DND-41 (cell line): Measurements from ENCODE around the gene TPD52L2.

Experiments
- CTCF ChIP-seq: IDR thresholded peaks from 2 replicates; pipeline ENCODE4 v1.5.1; 2012; ENCODE audit warnings: borderline replicate concordance, low read length, moderate library complexity, mild to moderate bottlenecking; ENCODE audit not compliant: poor library complexity, severe bottlenecking; ENCODE audit errors: extremely low read depth
- EZH2 ChIP-seq: IDR thresholded peaks from 3 replicates; pipeline ENCODE4 v1.6.1; 2012; ENCODE audit warnings: borderline replicate concordance, low read depth, mild to moderate bottlenecking, moderate library complexity, low read length, inconsistent platforms; ENCODE audit not compliant: severe bottlenecking

GRCh38 chr20:63829603-63829944 is 35.5 kb upstream of the TPD52L2 start:
- no peak for TF ChIP-seq EZH2
- no peak for TF ChIP-seq CTCF
